ENCODE data around the gene HDHD3.
"Not testable (repeated sequence)": the region's sequence is repeated elsewhere in the genome, so short reads cannot be mapped to it uniquely, and the experiment has no call there.

The HDHD3 gene

DNA sequence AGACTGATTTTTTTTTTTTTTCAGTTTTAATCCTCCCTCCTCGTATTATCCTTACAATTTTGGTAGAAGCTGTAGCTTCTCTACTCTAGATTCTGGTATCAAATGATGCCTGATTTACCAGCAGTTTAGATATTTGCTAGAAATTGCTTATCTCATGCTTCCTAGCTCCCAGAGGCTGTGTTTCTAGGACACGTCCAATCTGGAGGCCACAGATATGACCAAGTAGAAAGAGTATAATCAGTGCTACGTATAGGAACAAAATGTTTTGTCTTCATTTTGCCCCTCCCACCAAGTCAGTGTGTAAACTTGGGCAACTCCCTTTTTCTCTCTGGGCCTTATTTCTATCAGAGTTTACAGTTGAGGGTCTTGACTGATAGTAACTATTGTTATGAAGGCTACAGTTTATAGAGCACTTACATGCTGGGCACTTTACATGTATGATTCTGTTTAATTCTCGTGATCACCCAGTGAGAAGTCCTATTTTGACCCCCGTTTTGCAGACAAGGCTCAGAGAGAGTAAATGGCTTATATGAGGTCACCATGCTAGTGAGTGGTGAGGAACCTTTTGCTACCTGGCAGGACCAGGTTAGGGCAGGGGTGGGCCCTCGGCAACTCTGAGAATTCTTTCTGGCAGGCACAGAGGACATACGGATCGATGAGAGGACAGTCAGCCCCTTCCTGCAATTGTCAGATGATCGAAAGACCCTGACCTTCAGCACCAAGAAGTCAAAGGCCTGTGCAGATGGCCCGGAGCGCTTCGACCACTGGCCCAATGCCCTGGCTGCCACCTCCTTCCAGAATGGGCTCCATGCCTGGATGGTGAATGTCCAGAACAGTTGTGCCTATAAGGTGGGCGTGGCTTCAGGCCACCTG is 7.6 kb downstream of the HDHD3 start:
- no peak for DNase-seq (ENCODE audit: low read depth)
- no peak overlapping the region for H3K4me3 ChIP-seq (ENCODE audit: low read length)
- TF ChIP-seq, protein P1, sequence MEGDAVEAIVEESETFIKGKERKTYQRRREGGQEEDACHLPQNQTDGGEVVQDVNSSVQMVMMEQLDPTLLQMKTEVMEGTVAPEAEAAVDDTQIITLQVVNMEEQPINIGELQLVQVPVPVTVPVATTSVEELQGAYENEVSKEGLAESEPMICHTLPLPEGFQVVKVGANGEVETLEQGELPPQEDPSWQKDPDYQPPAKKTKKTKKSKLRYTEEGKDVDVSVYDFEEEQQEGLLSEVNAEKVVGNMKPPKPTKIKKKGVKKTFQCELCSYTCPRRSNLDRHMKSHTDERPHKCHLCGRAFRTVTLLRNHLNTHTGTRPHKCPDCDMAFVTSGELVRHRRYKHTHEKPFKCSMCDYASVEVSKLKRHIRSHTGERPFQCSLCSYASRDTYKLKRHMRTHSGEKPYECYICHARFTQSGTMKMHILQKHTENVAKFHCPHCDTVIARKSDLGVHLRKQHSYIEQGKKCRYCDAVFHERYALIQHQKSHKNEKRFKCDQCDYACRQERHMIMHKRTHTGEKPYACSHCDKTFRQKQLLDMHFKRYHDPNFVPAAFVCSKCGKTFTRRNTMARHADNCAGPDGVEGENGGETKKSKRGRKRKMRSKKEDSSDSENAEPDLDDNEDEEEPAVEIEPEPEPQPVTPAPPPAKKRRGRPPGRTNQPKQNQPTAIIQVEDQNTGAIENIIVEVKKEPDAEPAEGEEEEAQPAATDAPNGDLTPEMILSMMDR (conservative IDR thresholded peaks at IDR 0.05; ENCODE audit: low read length), result no peak

DNA sequence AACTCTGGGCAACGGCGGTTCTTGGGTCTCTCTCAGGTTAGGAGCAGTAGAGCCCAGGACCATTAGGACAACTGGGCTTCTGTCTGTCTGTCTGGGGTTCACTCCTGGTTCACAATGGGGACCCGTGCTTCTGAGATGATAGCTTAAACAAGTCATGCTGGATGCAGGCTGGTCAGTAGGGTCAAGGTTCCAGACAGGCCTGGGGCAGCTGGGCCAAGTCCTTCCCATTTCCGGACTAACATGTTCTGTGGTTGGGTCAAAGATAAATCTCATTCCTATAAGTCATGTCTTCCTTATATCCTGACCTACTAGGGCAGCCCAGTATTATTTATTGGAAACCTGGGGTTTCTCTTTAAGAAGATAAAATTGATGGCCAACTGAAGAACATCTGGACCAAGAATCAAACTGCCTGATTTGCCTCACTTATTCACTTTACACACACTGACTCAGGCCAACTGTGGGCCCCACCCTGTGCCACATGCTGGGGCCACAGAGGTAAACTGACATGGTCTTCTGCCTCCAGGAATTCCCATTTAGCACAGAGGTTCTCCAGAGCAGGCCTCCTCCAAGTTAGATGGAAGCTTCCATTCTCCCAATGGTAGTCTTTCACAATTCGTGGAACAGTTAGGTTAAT is 8.3 kb downstream of the HDHD3 start:
- DNase-seq (ENCODE audit: low read depth), result no peak
- TF ChIP-seq, protein P1 (conservative IDR thresholded peaks at IDR 0.05; ENCODE audit: low read length), result no peak
- no peak overlapping the region for H3K4me3 ChIP-seq (ENCODE audit: low read length)

DNA sequence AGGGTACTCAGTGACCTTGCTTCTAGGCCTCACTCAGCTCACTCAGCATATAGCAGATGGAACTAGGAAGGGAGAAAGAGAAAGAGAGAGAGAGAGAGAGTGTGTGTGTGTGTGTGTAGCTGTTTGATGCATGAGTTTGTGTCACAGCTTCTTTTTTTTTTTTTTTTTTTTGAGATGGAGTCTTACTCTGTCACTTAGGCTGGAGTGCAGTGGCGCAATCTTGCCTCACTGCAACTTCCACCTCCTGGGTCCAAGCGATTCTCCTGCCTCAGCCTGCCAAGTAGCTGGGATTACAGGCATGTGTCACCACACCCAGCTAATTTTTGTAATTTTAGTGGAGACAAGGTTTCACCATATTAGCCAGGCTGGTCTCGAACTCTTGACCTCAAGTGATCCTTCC is 11.1 kb downstream of the HDHD3 start:
- H3K4me3 ChIP-seq (ENCODE audit: low read length), result not testable (repeated sequence)
- DNase-seq (ENCODE audit: low read depth), result peak; percentile 43

DNA sequence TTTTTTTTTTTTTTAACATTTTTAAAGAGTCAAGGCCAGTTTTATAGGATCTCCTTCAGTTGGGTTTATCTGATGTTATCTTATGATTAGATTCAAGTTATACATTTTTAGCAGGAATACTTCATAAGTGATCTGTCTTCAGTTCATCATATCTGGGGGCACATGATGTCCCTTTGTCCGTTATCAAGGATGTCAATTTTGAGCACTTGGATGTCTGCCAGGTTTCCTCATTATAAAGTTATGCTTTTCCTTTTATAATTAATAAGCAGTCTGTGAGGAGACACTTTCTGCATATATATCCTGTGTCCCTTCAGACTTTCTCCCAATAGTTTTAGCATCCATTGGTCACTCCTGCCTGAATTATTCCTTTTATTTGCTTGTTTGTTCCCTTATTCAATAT is 11.8 kb downstream of the HDHD3 start:
- TF ChIP-seq, protein P1 (conservative IDR thresholded peaks at IDR 0.05; ENCODE audit: low read length), result no peak

DNA sequence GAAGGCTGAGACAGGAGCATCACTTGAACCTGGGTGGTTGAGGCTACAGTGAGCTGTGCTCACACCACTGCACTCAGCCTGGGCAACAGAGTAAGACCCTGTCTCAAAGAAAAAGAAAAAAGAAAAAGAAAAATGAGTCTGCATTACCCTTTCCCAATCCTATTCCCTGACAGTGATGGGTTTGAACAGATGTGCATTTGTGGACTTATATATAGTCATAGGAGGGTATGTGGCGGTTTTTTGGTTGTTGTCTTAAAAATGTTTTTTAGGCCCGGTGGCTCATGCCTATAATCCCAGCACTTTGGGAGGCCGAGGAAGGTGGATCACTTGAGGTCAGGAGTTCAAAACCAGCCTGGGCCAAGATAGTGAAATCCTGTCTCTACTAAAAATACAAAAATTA is 13.4 kb downstream of the HDHD3 start:
- DNase-seq (ENCODE audit: low read depth), result no peak
- H3K4me3 ChIP-seq (ENCODE audit: low read length), result no peak overlapping the region
- TF ChIP-seq, protein P1 (conservative IDR thresholded peaks at IDR 0.05; ENCODE audit: low read length), result no peak

More for the DNA sequence above, 11.8 kb downstream of the HDHD3 start:
- H3K4me3 ChIP-seq (ENCODE audit: low read length), result no peak overlapping the region
- no peak for DNase-seq (ENCODE audit: low read depth)

DNA sequence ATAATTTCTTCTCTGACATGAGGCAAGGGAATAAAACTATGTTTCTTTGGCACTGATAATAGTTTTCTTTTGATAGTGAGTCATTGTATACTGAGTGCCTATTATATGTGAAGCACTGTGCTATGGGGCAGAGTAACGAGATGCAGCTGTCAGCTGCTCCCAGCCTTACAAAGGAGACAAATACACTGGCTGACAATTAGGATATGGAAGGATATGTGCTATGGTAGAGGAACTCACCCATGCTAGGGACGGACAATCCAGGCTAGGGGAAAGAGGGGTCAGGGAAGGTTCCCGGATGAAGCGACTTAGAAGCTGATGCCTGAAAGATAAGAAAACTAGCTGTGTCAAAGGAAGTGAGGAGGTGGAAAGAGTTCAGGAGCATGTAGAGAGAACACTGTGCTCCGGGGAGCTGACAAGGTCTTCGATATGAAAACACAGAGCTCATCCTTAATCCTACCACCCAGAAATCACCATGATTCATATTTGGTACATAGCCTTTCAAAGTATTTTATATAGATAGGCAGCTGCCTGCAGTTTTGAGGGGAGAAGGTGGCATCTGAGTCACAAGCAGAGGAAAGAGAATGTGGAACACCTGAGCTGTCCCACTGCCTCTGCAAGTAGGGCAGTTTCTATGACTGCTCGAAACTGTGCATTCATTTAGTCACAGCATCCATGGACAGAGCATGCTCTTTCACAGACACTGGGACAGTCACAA is 15.3 kb downstream of the HDHD3 start:
- peak; percentile 51 for DNase-seq (ENCODE audit: low read depth)

More for the DNA sequence above, 15.3 kb downstream of the HDHD3 start:
- TF ChIP-seq, protein P1 (conservative IDR thresholded peaks at IDR 0.05; ENCODE audit: low read length), result no peak
- no peak overlapping the region for H3K4me3 ChIP-seq (ENCODE audit: low read length)

Measured in AG10803 (cell line).